ENCODE measurements around the gene DNAH8.

The DNAH8 gene

DNA sequence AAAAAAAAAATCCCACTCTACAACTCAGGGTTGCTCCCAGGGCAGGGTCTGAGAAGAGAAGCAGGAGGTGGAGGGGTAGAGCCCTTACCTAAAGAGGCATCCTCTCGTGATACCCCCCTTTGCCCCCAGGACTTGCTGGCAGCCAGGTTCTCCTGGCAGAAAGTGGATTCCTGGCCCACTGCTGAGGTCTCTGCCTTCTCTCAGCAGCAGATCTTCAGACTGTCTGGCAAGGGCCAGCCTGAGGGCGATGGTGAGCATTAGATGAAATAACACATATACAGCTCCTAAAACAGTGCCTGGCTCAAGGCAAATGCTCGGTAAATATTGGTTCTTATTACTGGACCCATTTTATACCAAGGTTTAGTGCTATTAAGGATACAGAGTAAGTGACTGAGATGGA is 328.7 kb downstream of the DNAH8 start:
- no peak for DNase-seq (ENCODE audit: extremely low read depth in 1 of 2, low read depth in 1 of 2)

DNA sequence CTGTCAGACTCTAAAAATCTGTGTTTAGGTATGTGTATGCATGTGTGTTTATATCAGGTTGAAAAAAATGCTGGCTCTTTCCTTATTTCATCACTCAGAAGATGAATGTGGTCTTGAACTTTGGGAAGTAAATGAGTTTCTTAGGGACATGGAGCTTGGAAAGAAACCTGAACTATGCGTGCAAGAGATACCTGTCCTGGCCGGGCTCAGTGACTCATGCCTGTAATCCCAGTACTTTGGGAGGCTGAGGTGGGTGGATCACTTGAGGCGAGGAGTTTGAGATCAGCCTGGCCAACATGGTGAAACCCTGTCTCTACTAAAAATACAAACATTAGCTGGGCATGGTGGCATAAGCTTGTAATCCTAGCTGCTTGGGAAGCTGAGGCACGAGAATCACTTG is 329.1 kb downstream of the DNAH8 start:
- DNase-seq (ENCODE audit: extremely low read depth in 1 of 2, low read depth in 1 of 2): no peak

DNA sequence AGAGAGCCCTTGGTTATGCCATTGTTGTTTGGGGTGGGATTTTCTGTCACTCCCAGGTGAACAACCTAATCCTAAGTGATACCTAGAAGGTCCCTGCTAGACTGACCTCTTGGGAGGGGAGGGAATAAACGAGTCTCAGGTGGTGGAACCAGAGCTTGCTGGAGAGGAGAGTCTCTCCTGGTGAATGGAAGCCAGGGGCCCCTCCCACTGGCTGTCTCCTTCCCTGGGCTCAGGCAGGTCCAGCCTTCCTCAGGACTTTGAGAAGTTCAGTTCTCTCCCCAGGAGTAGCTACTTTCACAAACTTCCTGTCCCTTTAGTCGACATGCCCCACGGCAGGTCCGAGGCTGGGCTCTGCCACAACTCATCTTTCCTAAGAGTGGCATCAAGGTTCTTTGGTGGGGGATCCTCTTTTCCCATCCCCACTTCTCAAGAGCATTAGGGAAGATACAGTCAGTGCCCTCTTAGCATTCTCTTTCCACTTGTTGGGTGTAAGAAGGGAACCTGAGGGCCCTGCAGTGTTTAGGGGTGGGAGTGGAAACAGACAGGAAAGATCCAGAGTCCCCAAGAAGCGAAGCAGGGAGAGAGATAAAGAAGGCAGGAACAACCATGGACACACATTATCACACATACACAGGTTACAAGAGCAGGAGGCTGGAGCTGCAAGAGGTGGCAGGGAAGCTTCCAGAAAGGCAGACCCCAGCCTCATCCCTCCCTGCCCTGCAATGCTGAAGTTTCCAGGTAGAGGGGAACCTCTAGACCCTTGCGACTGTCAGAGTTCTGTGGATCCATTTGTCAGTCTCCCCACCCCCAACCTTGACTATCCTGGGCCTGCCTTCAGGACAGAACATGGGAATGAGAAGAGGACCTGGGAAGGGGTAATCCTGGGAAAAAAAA is 332.6 kb downstream of the DNAH8 start:
- no peak for DNase-seq (ENCODE audit: extremely low read depth in 1 of 2, low read depth in 1 of 2)

DNA sequence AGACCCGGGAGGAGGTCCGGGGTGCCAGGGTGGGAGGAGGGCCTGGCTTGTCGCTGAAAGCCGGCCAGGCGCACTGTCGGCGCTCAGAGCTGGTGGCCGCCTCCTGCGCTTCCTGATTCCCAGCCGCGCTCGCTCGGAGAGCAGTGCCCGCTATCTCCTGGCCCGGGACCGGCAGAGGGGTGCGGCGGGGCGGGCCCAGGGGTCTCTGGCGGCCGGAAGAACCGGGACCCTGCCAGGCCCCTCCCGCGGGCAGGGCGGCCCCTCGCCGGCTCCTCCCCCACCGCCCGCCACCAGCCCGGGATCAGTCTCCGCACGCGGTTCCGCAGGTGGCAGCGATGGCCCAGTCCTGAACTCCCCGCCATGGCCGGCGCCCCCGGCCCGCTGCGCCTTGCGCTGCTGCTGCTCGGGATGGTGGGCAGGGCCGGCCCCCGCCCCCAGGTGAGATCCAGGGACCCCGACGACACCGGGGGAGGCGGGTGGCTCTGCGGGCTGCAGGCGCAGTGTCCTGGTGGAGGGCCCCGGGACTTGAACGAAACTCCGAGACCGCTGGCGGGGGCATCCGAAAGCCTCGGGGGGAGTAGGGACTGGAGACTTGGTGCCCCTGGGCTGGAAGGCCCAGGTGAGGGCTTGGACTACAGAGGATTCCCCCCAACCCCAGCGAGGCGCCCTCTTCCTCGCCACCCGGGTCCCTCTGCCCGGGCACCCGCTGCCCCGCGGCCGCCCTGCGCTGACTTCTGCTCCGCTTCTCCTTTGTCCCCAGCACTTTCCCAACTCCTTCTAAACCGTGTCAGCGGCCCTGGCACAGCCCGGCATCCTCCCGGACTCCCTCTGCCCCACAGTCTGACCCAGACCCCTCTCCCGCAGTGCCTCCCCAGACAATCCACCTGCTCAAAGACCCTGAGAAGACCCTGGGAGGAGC is 333.6 kb downstream of the DNAH8 start, which contains the start of gene GLP1R:
TSS of gene GLP1R (plus strand) at position 301 of the 919 bp plus-strand sequence. CDS start at position 361, 60 bp downstream.
- DNase-seq (ENCODE audit: extremely low read depth in 1 of 2, low read depth in 1 of 2): no peak

DNA sequence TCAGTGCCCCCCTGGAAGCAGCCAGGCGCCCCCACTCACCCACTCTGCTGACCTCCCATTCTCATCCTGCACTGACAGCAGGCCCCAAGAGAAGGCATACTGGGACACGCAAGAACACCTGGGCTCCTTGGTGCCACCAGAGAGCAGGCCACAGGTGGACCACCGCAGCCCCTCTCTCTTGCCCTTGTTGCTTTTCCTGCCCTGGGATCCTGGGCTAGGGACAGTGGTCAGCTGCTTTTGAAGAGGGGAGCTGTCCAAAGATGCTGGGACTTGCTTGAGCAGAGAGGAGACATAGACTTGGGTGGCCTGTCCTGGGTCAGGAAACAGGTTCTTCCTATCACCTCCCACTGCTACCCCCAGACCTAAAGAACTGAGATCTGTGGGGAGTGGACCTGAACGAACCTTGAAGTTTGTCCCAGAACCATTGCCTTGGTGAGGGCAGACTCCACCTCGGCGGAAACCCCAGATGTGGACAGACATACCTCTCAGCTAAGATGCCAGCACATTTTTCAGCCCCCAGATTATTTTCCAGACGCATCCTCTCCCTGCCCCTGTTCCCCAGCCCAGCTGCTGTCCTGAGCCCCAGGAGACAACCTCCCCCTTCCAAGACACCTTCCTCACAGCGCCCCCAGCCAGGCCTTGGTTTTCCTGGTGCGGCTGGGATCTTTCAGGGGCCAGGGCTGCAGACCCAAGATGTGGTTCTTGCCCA is 334.6 kb downstream of the DNAH8 start:
- DNase-seq (ENCODE audit: extremely low read depth in 1 of 2, low read depth in 1 of 2): no peak

DNA sequence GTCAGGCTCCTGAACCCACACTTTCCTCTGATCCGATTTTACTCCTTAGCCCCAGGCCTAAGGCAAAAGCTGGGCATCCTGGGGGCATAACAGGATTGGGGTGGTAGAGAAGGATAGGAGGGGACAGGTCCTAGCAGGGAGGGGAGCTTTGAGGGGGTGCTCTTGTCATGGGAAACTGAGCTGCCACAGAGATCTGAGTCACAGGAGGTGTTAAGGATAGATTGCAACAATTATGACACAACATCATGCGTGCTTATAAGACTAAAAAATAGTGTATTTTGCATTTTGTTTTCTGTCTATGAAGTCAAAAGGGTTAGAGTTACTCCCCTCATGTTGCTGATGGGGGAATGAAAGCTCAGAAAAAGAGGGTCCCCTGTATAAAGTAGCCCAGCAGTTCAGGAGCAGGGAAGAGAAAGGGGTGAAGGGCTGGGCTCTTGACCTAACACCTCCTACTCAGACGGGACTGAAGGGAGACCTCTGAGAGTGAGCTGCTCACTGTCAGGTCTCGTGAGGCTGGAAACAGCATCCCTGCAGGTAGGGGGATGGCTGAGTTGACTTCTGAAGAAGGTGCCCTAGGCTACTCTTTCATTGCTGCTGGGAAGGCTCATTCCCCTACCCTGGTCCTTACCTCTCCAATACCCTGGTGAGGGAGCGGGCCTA is 335.5 kb downstream of the DNAH8 start:
- no peak for DNase-seq (ENCODE audit: extremely low read depth in 1 of 2, low read depth in 1 of 2)

DNA sequence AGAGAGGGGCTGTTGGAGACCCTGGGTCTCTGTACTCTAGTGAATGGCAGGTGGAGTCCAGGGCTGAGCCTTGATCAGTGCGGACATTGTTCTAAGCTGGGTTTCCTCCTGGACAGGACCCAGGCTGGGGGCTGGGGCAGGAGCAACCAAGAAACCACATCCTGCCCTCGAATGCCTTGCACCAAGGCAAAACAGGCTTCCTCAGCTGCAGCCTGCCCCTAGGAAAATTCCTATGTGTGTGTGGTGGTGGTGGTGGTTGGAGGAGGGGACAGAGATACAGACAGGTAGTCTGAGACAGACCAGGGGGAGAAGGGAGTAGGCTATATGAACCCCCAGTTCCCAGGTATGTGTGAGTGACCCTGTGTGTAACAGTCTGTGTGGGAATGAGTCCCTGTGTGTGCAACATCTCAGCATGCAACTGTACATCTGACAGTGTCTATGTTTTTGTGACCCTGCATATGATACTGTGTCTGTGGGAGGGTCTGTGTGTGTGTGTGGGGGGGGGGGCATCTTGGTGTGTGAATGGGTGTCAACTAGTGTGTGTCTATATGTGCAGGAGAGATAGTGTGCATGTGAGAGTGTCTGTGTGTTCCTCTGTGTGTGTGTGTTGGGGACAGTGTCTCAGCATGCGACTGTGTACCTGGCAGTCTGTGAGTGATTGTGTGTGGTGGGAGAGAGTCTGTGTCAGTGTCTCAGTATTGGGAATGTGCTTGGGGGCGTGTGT is 336.4 kb downstream of the DNAH8 start:
- no peak for DNase-seq (ENCODE audit: extremely low read depth in 1 of 2, low read depth in 1 of 2)

DNA sequence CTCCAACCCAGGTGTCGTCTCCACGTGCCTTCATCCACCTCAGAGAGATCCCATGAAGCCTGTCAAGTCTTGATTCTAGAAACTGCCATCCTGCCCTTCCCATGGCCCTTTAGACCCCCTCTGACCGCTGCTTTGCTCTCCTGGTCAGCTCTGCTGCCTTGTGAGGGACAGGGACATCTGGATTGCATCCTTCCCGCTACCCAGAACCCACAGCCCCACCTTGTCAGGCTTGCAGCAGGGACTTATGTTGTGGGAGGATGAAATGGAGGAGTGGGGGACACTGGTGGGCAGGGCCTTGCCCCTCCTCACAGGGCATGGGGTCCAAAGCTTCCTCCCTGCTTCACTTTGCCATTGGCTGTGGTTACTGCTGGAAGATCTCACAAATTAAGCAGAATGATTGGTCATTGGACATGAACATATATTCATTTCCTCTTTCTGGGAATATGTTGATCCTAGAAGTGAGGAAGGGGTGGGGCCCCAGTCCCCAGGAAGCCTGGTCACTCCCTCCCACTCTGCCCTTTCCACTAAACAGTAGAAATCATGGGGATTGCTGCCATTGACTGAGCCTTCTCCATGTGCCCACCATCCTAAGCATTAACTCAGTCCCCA is 338.0 kb downstream of the DNAH8 start:
- DNase-seq (ENCODE audit: extremely low read depth in 1 of 2, low read depth in 1 of 2): no peak

DNA sequence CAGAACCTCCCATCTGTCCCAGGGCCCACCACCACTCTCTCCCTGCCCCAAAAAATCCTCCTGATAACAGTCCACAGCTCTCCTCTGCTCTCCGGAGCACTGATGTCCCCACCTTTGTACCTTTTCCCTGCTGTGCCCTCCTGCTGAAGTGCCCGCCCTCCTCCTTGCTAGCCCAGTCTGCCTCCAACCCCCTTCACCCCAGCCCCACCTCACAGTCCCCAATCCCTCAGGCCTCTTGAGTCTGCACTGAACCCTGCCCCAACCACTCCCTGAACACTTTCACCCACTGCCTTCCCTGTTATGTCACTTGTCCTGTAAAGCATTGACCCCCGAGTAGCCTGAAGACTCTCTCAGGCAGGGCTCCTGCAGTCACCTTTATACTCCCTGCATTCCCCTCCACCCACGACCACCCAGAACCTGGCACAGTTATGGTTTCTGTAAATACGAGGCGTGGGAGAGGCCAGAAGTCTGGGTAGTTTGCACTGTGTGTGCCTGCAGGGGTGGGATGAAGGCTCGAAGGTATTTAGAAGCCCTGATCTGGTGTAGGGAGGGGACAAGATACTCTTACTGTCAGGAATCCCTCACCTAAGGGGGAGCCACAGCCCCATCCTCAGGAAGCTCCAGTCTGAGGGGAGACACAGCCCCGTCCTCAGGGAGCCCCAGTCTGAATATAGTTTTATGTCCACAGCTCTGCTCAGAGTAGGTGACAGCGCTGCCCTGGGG is 338.9 kb downstream of the DNAH8 start:
- DNase-seq (ENCODE audit: extremely low read depth in 1 of 2, low read depth in 1 of 2): no peak

DNA sequence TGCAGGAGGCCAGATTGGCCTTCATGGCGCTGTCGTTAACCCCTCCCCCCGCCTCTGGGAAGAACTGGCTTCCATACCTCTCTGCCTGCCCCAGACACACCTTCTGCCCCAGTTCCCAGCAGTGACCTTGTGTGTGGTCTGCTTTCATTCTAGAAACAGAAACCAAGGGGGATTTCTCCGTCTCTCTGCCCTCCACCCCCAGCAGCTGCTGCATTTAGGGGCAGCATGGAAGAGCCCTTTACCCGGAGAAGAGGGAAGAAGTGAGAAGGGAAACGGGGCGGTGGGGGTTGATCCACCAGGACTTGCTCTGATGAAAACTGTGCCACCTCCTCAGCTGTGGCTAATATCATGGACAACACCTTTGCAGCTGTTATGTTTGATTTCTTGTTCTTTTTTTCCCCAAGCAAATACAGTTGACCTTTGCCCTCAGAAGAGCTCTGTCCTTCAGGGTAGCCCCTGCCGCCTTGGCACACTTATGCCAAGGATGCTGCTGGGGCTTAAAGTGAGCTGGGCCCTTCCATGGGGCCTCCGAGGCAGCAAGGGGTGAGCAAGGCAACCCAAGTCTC is 339.5 kb downstream of the DNAH8 start:
- no peak for DNase-seq (ENCODE audit: extremely low read depth in 1 of 2, low read depth in 1 of 2)

DNA sequence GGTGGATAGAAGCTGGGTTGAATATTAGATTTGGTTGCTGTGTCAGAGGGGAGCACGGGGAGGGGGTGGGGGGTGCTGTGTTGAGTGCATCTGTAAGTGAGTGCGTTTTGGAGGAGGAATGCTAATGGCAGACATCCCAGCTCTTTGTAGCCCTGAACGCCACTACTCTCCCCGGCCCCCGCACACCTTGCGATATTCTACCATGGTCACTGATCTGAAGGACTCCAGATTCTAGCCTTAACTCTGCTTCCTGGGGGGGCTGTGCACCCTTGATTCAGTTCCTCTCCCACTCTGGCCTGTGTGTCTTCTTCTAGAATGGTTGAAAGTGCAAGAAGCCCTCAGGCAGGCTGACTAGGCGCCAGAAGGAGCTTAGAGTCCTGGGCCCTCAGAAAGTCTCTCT is 340.6 kb downstream of the DNAH8 start:
- DNase-seq (ENCODE audit: extremely low read depth in 1 of 2, low read depth in 1 of 2): no peak

DNA sequence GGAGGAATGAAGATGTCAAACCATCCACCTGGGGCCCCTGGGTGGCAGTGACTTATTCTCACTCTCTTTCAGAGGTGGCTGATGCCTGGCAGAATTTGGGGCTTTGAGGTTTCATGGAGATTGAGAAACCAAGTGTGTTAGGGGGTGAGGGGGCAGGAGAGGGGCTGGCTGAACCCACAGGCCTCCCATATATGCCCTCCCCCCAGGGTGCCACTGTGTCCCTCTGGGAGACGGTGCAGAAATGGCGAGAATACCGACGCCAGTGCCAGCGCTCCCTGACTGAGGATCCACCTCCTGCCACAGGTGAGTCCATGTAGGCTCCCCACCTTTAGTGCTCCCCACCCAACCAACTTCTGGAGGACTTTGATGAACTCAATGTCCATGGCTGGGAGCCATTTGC is 341.1 kb downstream of the DNAH8 start:
- DNase-seq (ENCODE audit: extremely low read depth in 1 of 2, low read depth in 1 of 2): no peak

DNA sequence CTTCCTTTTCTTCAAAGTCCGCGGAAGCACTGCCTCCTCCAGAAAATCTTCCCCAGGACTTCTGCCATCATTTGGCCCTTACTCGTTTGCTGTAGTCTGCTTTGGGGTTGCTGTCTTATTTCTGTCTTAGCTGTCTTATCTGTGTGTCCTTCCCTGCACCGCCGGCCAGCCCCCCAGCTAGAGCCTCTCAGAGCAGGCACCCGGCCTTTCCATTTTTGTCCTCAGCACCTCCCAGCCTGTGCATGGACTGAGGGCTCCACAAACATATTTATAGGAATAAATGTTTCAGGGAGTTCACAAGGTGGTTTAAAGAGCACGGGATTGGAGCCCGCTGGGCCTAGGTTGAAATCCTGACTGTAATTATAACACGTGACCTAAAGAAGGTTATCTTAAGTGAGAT is 341.6 kb downstream of the DNAH8 start:
- DNase-seq (ENCODE audit: extremely low read depth in 1 of 2, low read depth in 1 of 2): no peak

DNA sequence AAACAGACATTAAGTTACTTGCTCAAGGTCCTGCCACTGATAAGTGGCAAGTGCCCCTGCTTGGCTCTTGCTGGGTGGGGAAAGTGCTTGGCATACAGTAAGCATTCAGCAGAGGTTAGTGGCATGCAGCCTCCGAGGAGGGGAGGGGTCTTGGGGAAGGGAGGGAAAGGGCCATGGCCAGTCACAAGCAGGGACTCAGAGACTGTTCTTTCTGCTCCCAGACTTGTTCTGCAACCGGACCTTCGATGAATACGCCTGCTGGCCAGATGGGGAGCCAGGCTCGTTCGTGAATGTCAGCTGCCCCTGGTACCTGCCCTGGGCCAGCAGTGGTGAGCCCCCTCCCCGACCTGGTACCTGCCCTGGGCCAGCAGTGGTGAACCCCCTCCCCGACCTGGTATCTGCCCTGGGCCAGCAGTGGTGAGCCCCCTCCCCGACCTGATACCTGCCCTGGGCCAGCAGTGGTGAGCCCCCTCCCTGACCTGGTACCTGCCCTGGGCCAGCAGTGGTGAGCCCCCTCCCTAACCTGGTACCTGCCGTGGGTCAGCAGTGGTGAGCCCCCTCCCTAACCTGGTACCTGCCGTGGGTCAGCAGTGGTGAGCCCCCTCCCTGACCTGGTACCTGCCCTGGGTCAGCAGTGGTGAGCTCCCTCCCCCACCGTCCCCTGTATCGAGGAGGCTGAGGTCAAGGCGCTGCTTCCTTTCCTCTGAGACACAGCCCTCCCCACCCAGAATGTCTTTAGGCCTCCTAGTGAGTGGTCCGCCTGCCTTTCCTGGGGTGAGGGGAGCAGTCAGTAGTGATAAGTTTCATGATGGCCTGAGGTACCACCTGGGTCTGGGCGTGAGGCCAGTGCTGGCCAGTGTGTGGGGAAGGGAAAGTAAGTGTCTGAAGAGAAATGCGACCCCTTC is 342.4 kb downstream of the DNAH8 start:
- DNase-seq (ENCODE audit: extremely low read depth in 1 of 2, low read depth in 1 of 2): no peak

DNA sequence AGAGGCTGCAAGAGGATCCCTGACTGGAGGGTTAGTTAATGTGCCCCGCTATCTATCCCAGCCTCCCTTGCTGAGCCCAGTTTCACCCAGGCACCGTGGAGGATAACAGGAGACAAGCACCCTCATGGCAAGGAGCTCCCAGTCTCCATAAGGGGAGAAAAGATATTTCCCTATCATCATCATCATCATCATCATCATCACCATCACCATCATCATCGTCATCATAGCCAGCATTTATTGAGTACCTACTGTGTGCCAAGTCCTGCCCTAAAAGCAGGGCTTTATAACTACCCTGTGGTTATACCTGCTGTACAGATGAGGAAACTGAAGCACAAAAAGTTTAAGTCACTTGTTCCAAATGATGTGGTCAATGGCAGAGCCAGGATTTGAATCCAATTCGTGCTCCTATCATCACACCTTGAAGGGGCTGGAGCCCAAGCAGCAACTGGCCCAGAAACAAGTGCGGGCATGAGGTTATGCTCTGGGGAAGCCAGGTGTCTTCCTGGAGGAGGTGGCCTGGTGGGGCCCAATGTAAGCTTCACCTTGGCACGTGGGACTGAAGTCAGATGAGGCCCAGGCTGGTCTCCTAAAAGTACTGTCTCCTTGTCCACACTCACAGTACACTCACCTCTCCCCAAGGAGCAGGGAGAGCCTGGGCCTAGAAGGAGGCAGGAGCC is 343.5 kb downstream of the DNAH8 start:
- no peak for DNase-seq (ENCODE audit: extremely low read depth in 1 of 2, low read depth in 1 of 2)

DNA sequence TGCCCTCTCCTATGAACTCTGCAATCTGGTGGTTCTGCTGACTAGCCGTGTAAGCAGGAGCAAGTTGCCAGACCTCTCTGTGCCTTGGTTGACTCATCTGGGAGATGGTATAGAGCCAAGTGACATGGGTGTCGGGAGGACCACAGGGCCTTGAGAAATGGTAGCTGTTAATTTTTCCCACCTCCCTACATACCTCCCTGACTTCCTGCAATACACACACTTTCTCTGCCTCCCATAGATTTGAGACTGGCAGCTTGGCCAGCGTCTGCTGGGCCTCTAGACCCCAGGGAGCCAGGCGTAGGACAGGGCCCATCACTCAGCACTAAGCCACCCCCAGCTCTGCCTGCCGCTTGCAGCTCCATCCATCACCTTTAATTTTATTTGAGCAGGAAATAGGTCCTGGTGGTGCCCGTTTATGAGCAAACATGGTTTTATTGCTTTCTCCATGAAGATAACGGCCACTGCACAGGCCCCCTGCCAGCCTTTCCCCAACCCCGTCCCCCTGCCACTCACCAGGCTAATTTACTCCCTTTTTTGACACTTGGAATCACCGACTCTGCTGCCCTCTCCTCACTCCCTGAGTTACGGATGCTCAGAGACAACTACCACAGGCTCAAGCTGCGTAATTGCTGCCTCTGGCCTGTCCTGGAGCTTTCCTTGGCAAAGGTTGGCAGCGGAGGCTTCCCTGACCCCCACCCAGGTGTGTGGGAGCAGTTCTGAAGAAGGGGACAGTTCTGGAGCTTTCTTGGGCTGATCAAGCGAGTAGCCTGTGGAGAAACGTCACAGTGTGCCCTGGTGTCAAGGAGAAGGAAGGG is 344.6 kb downstream of the DNAH8 start:
- DNase-seq (ENCODE audit: extremely low read depth in 1 of 2, low read depth in 1 of 2): no peak
